Measurements from ENCODE around the gene CTNNBL1.

CTNNBL1 gene

GRCh38 chr20:37742131-37742530 is 48.3 kb downstream of the CTNNBL1 start:
- Histone ChIP-seq H3K23ac (ENCODE audit: low read length) (no peak overlapping the region), H4K8ac (ENCODE audit: low read depth, low read length) (no peak overlapping the region), H3K4me3 (ENCODE audit: low read depth, low read length) (no peak overlapping the region), H3K9ac (ENCODE audit: low read length) (no peak overlapping the region), H2AK5ac (ENCODE audit: low read length) (no peak overlapping the region), H2BK12ac (ENCODE audit: low read length) (no peak overlapping the region), H3K14ac (ENCODE audit: low read length) (no peak overlapping the region), H4K91ac (ENCODE audit: low read depth, low read length) (no peak overlapping the region), H3K4me1 (ENCODE audit: control insufficient read depth in 1 of 2, insufficient read depth in 2 of 2, low read length in 2 of 2) (no peaks in the 10 kb centered on the region), H3K27ac (ENCODE audit: low read depth, low read length) (no peak overlapping the region), H3K4ac (ENCODE audit: low read depth, low read length) (no peak overlapping the region), H3K4me2 (ENCODE audit: low read length) (no peak overlapping the region), H2BK120ac (ENCODE audit: insufficient read depth, low read length, poor library complexity) (no peak overlapping the region), H3K79me1 (ENCODE audit: low read length) (no peaks in the 10 kb centered on the region), H2AFZ (ENCODE audit: insufficient read depth, low read length, poor library complexity) (no peak overlapping the region), H3K27me3 (ENCODE audit: insufficient read depth, low read length) (no peaks in the 10 kb centered on the region), H3K9me3 (ENCODE audit: insufficient read depth, low read depth, low read length) (no peaks in the 10 kb centered on the region), H2BK5ac (ENCODE audit: low read depth, low read length, poor library complexity) (no peak overlapping the region), H3K79me2 (ENCODE audit: control insufficient read depth, insufficient read depth, low read length, poor library complexity) (no peaks in the 10 kb centered on the region), H4K12ac (ENCODE audit: low read depth, low read length) (no peak overlapping the region), H3K36me3 (ENCODE audit: control insufficient read depth in 1 of 2, insufficient read depth in 2 of 2, low read length in 2 of 2) (peaks cover 5 to 10% of the 10 kb centered on the region in 2 experiments), H3K18ac (ENCODE audit: low read length) (no peak overlapping the region)
- no CpG with 5 or more reads among the region's 2 CpGs for WGBS (ENCODE audit: extremely low coverage, insufficient coverage, insufficient read length)
- DNase-seq: no peak

GRCh38 chr20:37744347-37744746 is 50.5 kb downstream of the CTNNBL1 start:
- no peak overlapping the region for H4K91ac ChIP-seq (ENCODE audit: low read depth, low read length)
- no peak overlapping the region for H2BK120ac ChIP-seq (ENCODE audit: insufficient read depth, low read length, poor library complexity)
- H3K79me2 ChIP-seq (ENCODE audit: control insufficient read depth, insufficient read depth, low read length, poor library complexity): no peaks in the 10 kb centered on the region
- no peak overlapping the region for H3K18ac ChIP-seq (ENCODE audit: low read length)
- no peaks in the 10 kb centered on the region for H3K27me3 ChIP-seq (ENCODE audit: insufficient read depth, low read length)
- H3K4me3 ChIP-seq (ENCODE audit: low read depth, low read length): no peak overlapping the region
- no peaks in the 10 kb centered on the region for H3K9me3 ChIP-seq (ENCODE audit: insufficient read depth, low read depth, low read length)
- no peak overlapping the region for H3K23ac ChIP-seq (ENCODE audit: low read length)
- H2AK5ac ChIP-seq (ENCODE audit: low read length): no peak overlapping the region
- H2BK12ac ChIP-seq (ENCODE audit: low read length): no peak overlapping the region
- no peak for DNase-seq
- no peaks in the 10 kb centered on the region for H3K79me1 ChIP-seq (ENCODE audit: low read length)
- no peak overlapping the region for H3K4me2 ChIP-seq (ENCODE audit: low read length)
- H3K4me1 ChIP-seq (ENCODE audit: control insufficient read depth in 1 of 2, insufficient read depth in 2 of 2, low read length in 2 of 2): no peaks in the 10 kb centered on the region
- H4K8ac ChIP-seq (ENCODE audit: low read depth, low read length): no peak overlapping the region
- no peak overlapping the region for H3K4ac ChIP-seq (ENCODE audit: low read depth, low read length)
- H2BK5ac ChIP-seq (ENCODE audit: low read depth, low read length, poor library complexity): no peak overlapping the region
- H2AFZ ChIP-seq (ENCODE audit: insufficient read depth, low read length, poor library complexity): no peak overlapping the region
- WGBS (ENCODE audit: extremely low coverage, insufficient coverage, insufficient read length): no CpG with 5 or more reads among the region's 2 CpGs
- H4K12ac ChIP-seq (ENCODE audit: low read depth, low read length): no peak overlapping the region
- no peak overlapping the region for H3K14ac ChIP-seq (ENCODE audit: low read length)
- no peak overlapping the region for H3K27ac ChIP-seq (ENCODE audit: low read depth, low read length)
- peaks cover 4 to 13% of the 10 kb centered on the region in 2 experiments for H3K36me3 ChIP-seq (ENCODE audit: control insufficient read depth in 1 of 2, insufficient read depth in 2 of 2, low read length in 2 of 2)
- no peak overlapping the region for H3K9ac ChIP-seq (ENCODE audit: low read length)

- H3K9ac ChIP-seq (ENCODE audit: low read length): no peak overlapping the region
- H3K79me2 ChIP-seq (ENCODE audit: control insufficient read depth, insufficient read depth, low read length, poor library complexity): no peaks in the 10 kb centered on the region
- H2AK5ac ChIP-seq (ENCODE audit: low read length): no peak overlapping the region
- H2BK12ac ChIP-seq (ENCODE audit: low read length): no peak overlapping the region
- H2BK120ac ChIP-seq (ENCODE audit: insufficient read depth, low read length, poor library complexity): no peak overlapping the region
- H3K79me1 ChIP-seq (ENCODE audit: low read length): no peaks in the 10 kb centered on the region
- DNase-seq: no peak
- no peak overlapping the region for H4K12ac ChIP-seq (ENCODE audit: low read depth, low read length)
- no peak overlapping the region for H3K18ac ChIP-seq (ENCODE audit: low read length)
- no CpG with 5 or more reads among the region's 3 CpGs for WGBS (ENCODE audit: extremely low coverage, insufficient coverage, insufficient read length)
- H3K4me3 ChIP-seq (ENCODE audit: low read depth, low read length): no peak overlapping the region
- H2AFZ ChIP-seq (ENCODE audit: insufficient read depth, low read length, poor library complexity): no peak overlapping the region
- no peaks in the 10 kb centered on the region for H3K4me1 ChIP-seq (ENCODE audit: control insufficient read depth in 1 of 2, insufficient read depth in 2 of 2, low read length in 2 of 2)
- H3K23ac ChIP-seq (ENCODE audit: low read length): no peak overlapping the region
- peaks cover 6 to 16% of the 10 kb centered on the region in 2 experiments for H3K36me3 ChIP-seq (ENCODE audit: control insufficient read depth in 1 of 2, insufficient read depth in 2 of 2, low read length in 2 of 2)
- H4K91ac ChIP-seq (ENCODE audit: low read depth, low read length): no peak overlapping the region
- H3K27me3 ChIP-seq (ENCODE audit: insufficient read depth, low read length): no peaks in the 10 kb centered on the region
- H3K4ac ChIP-seq (ENCODE audit: low read depth, low read length): no peak overlapping the region
- H3K9me3 ChIP-seq (ENCODE audit: insufficient read depth, low read depth, low read length): no peaks in the 10 kb centered on the region
- H3K14ac ChIP-seq (ENCODE audit: low read length): no peak overlapping the region
- no peak overlapping the region for H3K4me2 ChIP-seq (ENCODE audit: low read length)
- H2BK5ac ChIP-seq (ENCODE audit: low read depth, low read length, poor library complexity): no peak overlapping the region
- no peak overlapping the region for H4K8ac ChIP-seq (ENCODE audit: low read depth, low read length)
- H3K27ac ChIP-seq (ENCODE audit: low read depth, low read length): no peak overlapping the region
Observed at GRCh38 chr20:37745553-37745952, 51.7 kb downstream of the CTNNBL1 start.

GRCh38 chr20:37748015-37748414 is 54.2 kb downstream of the CTNNBL1 start:
- Histone ChIP-seq H3K14ac (ENCODE audit: low read length) (no peak overlapping the region), H3K9ac (ENCODE audit: low read length) (no peak overlapping the region), H3K27ac (ENCODE audit: low read depth, low read length) (no peak overlapping the region), H3K36me3 (ENCODE audit: control insufficient read depth in 1 of 2, insufficient read depth in 2 of 2, low read length in 2 of 2) (peaks cover 6 to 16% of the 10 kb centered on the region in 2 experiments), H3K4ac (ENCODE audit: low read depth, low read length) (no peak overlapping the region), H2BK12ac (ENCODE audit: low read length) (no peak overlapping the region), H3K18ac (ENCODE audit: low read length) (no peak overlapping the region), H3K4me3 (ENCODE audit: low read depth, low read length) (no peak overlapping the region), H4K91ac (ENCODE audit: low read depth, low read length) (no peak overlapping the region), H3K79me2 (ENCODE audit: control insufficient read depth, insufficient read depth, low read length, poor library complexity) (no peaks in the 10 kb centered on the region), H2BK120ac (ENCODE audit: insufficient read depth, low read length, poor library complexity) (no peak overlapping the region), H3K23ac (ENCODE audit: low read length) (no peak overlapping the region), H3K9me3 (ENCODE audit: insufficient read depth, low read depth, low read length) (no peaks in the 10 kb centered on the region), H3K79me1 (ENCODE audit: low read length) (no peaks in the 10 kb centered on the region), H2BK5ac (ENCODE audit: low read depth, low read length, poor library complexity) (no peak overlapping the region), H3K4me1 (ENCODE audit: control insufficient read depth in 1 of 2, insufficient read depth in 2 of 2, low read length in 2 of 2) (no peaks in the 10 kb centered on the region), H2AFZ (ENCODE audit: insufficient read depth, low read length, poor library complexity) (no peak overlapping the region), H4K12ac (ENCODE audit: low read depth, low read length) (no peak overlapping the region), H2AK5ac (ENCODE audit: low read length) (no peak overlapping the region), H4K8ac (ENCODE audit: low read depth, low read length) (no peak overlapping the region), H3K4me2 (ENCODE audit: low read length) (no peak overlapping the region), H3K27me3 (ENCODE audit: insufficient read depth, low read length) (no peaks in the 10 kb centered on the region)
- DNase-seq: no peak
- no CpG with 5 or more reads among the region's 1 CpG for WGBS (ENCODE audit: extremely low coverage, insufficient coverage, insufficient read length)
